Fibroblast of pulmonary artery (primary cell): ENCODE data around the gene PDSS1.
"Not testable (repeated sequence)": the region's sequence is repeated elsewhere in the genome, so short reads cannot be mapped to it uniquely, and the experiment has no call there.

Source experiments
- DNase-seq: peaks from one replicate; pipeline ENCODE4 v3.0.0-alpha.2; 2010; ENCODE audit warnings: low read depth
- H3K4me3 ChIP-seq: replicated peaks from 2 replicates; pipeline ENCODE4 v1.5.1; 2011; ENCODE audit warnings: low read depth, mild to moderate bottlenecking, control low read depth, low read length, moderate library complexity
- TF ChIP-seq, protein P1 (sequence below): IDR thresholded peaks from 2 replicates; pipeline ENCODE4 v1.5.1; 2011; ENCODE audit warnings: mild to moderate bottlenecking, control low read depth, low read length, inconsistent platforms; ENCODE audit errors: missing control alignments

PDSS1 gene

DNA sequence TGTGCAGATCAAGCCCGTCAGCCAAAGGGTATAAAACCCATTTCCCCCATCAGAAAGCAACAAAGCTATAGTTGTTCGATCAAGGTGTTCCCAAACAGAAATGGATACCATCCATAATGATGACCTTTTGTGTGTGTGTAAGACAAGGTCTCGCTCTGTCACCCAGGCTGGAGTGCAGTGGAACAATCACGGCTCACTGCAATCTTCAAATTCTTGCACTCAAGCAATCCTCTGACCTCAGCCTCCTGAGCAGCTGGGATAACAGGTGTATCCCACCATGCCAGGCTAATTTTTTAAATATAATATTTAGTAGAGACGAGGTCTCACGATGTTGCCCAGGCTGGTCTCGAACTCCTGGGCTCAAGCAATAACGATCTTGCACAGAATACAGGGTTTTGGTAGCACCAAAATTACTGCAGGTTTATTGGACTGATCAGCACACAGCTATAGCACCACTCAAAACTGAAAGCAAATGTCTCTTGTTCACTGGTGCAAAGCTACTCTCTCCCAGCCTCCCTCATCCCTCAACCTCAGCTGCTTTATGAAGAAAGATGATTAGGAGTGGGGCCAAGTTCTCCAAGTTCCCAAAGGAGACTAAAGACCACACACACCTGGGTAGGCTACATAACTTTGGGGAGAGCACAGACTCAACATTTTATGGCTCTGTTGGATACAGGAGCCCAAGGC, 82.7 kb downstream of the PDSS1 start:
- DNase-seq, result no peak
- no peak overlapping the region for H3K4me3 ChIP-seq
- TF ChIP-seq, protein P1, sequence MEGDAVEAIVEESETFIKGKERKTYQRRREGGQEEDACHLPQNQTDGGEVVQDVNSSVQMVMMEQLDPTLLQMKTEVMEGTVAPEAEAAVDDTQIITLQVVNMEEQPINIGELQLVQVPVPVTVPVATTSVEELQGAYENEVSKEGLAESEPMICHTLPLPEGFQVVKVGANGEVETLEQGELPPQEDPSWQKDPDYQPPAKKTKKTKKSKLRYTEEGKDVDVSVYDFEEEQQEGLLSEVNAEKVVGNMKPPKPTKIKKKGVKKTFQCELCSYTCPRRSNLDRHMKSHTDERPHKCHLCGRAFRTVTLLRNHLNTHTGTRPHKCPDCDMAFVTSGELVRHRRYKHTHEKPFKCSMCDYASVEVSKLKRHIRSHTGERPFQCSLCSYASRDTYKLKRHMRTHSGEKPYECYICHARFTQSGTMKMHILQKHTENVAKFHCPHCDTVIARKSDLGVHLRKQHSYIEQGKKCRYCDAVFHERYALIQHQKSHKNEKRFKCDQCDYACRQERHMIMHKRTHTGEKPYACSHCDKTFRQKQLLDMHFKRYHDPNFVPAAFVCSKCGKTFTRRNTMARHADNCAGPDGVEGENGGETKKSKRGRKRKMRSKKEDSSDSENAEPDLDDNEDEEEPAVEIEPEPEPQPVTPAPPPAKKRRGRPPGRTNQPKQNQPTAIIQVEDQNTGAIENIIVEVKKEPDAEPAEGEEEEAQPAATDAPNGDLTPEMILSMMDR, result no peak

DNA sequence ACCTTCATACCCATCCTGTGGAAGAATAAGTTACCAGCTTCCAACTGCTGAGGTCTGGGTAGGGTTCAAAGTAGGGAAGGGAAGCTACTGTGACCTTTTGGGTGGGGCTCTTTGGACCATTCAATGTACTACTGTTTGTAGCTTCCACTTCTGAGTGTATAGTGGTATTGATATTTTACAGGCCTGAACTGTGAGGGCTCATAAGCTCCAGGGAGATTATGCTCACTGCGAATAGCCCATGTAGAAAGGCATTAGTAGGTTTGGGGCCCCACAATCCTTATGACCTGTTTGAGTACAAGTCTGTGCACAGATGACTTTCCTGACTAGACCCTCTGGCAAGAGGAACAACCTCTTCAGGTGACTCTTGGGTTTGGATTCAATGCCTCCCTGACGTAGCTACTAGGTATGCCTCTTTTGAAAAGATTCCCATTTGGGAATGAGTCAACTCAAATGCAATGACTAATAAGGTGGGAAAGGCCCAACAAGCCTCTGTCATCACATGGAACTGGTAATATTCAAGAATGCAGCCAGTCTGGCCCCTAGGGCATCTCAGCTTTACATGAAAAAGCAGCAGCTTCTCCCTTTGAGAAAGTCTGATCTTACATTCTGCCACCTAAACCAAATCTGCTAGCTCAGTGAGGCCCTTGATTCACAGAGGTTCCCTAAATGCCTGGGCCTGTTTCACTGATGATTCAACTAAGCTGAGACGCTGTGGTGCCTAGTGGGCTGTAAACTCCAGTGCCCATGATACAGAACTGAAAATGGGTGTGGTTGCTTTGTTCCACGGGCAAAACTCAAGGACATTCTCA, 83.5 kb downstream of the PDSS1 start:
- no peak overlapping the region for H3K4me3 ChIP-seq
- DNase-seq, result peak; percentile 77
- TF ChIP-seq, protein P1, result no peak

DNA sequence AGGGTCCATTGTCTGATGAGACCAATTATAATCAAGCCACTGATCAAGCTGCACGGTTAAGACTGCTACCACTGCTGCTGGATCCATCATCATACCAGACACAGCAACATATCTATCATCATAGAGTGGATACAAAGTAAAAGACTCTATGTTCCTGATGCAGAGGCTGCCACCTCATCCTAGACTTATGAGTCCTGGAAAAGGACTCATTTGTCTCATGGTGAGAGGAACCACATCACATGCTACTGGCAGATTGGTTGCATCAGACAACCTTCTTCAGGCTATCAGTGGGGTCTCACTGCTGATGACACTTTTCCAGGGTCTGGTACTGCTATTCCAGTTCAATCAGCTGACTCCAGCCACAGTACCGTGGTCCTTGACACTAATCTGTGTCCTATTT, 84.3 kb downstream of the PDSS1 start:
- TF ChIP-seq, protein P1, result no peak
- no peak overlapping the region for H3K4me3 ChIP-seq
- no peak for DNase-seq

DNA sequence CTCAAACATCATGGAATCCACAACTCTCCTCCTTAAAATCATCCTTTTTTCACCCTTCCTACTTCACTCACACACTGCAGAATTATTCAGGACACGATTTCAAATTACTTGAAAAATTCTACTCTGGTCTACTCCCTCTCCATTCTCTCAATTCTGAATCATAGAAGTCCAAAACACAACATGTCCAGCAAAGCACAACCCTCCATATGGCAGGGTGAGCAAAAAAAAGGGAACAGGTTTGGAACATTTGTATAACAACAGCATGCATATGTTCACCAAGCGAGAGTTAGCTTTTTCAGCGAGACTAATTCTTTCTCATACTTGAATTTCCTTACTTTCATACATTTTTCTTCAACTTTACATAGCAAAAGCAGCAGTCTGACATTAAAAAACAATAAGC, 89.9 kb downstream of the PDSS1 start:
- TF ChIP-seq, protein P1, result no peak
- DNase-seq, result no peak
- no peak overlapping the region for H3K4me3 ChIP-seq

DNA sequence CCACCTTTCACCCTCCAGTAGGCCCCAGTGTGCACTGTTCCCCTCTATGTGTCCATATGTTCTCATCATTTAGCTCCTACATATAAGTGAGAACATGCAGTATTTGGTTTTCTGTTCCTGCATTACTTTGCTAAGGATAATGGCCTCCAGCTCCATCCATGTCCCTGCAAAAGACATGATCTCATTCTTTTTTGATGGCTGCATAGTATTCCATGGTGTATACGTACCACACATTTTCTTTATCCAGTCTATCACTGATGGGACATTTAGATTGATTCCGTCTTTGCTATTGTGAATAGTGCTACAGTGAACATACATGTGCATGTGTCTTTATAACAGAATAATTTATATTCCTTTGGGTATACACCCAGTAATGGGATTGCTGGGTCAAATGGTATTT, 92.3 kb downstream of the PDSS1 start:
- DNase-seq, H3K4me3 ChIP-seq: not testable (repeated sequence)

DNA sequence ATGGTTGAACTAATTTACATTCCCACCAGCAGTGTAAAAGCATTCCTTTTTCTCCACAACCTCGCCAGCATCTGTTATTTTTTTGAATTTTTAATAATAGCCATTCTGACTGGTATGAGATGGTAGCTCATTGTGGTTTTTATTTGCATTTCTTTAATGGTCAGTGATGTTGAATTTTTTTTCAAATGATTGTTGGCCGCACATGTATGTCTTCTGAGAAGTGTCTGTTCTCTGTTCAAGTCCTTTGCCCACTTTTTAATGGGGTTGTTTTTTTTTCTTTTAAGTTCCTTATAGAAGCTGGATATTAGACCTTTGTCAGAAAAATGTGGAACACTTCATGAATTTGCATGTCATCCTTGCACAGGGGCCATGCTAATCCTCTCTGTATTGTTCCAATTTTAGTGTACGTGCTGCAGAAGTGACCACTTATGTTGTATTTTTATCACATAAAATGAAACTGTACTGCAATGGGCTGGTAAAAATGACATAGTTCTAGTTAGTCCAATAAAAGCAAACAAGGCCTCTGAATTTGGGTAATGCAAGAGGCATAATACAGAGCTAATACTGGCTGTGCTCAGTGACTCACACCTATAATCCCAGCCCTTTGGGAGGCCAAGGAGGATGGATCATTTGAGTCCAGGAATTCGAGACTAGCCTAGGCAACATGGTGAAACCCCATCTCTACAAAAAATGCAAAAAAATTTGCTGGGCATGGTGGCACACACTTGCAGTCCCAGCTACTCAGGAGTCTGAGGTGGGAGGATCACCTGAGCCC, 92.9 kb downstream of the PDSS1 start:
- TF ChIP-seq, protein P1, result no peak
- DNase-seq, result no peak
- no peak overlapping the region for H3K4me3 ChIP-seq
